Testis (tissue), 2 donors: Measurements from ENCODE around the gene C1QB.

Experiments
- CTCF ChIP-seq, 3 experiments: fragments of 450-650 bp in 2 of 3; fragments of 200-600 bp in 1 of 3; sonication (generic) in 1 of 3; IDR thresholded peaks; one replicate each; pipeline ENCODE4 v1.5.1; 2016 to 2019; ENCODE audit warnings: antibody characterized with exemption in 3 of 3, mild to moderate bottlenecking in 2 of 3, moderate library complexity in 1 of 3
- POLR2A ChIP-seq: fragments of 450-650 bp; IDR thresholded peaks from one replicate; pipeline ENCODE4 v1.6.1; 2017; ENCODE audit warnings: antibody characterized with exemption, mild to moderate bottlenecking, moderate library complexity

- no peak for TF ChIP-seq POLR2A
- TF ChIP-seq CTCF (IDR thresholded peaks at IDR 0.05) = no peak
Measured at GRCh38 chr1:22666412-22666811, 13.4 kb downstream of the C1QB start.
